Suprapubic skin (tissue), 4 donors: ENCODE results near the gene CDH26.

Experiments used
- CTCF ChIP-seq, 2 donors: fragments of 200-600 bp in 1 of 2; fragments of 450-650 bp in 1 of 2; sonication (generic) in 1 of 2; IDR thresholded peaks; one replicate each; pipeline ENCODE4 v1.5.1; 2016 to 2019; ENCODE audit warnings: antibody characterized with exemption in 2 of 2, mild to moderate bottlenecking in 1 of 2, moderate library complexity in 1 of 2
- EP300 ChIP-seq: sonication (generic); formaldehyde crosslinking; IDR thresholded peaks from one replicate; pipeline ENCODE4 v1.6.1; 2017; ENCODE audit warnings: antibody characterized with exemption
- POLR2A ChIP-seq, 2 donors: fragments of 450-650 bp; IDR thresholded peaks; one replicate each; pipeline ENCODE4 v1.6.1; 2017; ENCODE audit warnings: antibody characterized with exemption in 2 of 2, mild to moderate bottlenecking in 2 of 2, moderate library complexity in 2 of 2
- POLR2AphosphoS5 ChIP-seq, 3 donors: sonication (generic); formaldehyde crosslinking; IDR thresholded peaks; one replicate each; pipeline ENCODE4 v1.6.1; 2017; ENCODE audit warnings: antibody characterized with exemption in 3 of 3

- no peak for TF ChIP-seq CTCF (IDR thresholded peaks at IDR 0.05)
- no peak for TF ChIP-seq POLR2A (IDR thresholded peaks at IDR 0.05)
- TF ChIP-seq POLR2AphosphoS5 (IDR thresholded peaks at IDR 0.05) = no peak
- TF ChIP-seq EP300 = no peak
Measured at GRCh38 chr20:59947376-59947775, 10.8 kb upstream of the CDH26 start.
